ENCODE data around the gene DTNB. TPM values are rescaled to one million over a fixed set of nuclear protein-coding genes. Genes with fewer than 3 reads are reported as not detected.
A peak's percentile ranks its signal among the peaks of the same experiment; 100 is the strongest.

Gene DTNB
- total RNA-seq, 3 donors from 2014 or later, result 4.8 to 8.8 (median 7.2) TPM

DNA sequence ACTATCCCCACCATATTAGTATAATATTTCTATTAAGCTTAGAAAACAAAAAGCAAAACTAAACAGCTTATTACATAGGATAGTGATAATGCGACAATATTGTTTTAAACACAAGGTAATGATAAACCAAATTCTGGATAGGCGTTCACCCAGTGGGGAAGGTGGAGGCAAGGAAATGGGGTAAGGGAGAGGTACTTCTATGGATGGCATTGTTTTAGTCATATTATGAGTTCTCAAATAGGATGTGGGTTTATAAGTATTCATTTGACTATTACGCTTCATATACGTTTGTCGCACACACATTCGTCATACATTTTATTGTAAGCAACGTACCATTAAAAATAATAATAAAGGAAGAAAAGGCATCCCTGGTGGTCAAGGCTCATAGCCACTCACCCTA lies 242.8 kb downstream of the DTNB start:
- Histone ChIP-seq H3K9me3 (no peaks in the 10 kb centered on the region), H3K4me1 (ENCODE audit: low read depth) (no peaks in the 10 kb centered on the region), H3K4me3 (no peak overlapping the region), H3K36me3 (ENCODE audit: low read depth) (no peaks in the 10 kb centered on the region)
- no peak for DNase-seq
- TF ChIP-seq, protein P1, sequence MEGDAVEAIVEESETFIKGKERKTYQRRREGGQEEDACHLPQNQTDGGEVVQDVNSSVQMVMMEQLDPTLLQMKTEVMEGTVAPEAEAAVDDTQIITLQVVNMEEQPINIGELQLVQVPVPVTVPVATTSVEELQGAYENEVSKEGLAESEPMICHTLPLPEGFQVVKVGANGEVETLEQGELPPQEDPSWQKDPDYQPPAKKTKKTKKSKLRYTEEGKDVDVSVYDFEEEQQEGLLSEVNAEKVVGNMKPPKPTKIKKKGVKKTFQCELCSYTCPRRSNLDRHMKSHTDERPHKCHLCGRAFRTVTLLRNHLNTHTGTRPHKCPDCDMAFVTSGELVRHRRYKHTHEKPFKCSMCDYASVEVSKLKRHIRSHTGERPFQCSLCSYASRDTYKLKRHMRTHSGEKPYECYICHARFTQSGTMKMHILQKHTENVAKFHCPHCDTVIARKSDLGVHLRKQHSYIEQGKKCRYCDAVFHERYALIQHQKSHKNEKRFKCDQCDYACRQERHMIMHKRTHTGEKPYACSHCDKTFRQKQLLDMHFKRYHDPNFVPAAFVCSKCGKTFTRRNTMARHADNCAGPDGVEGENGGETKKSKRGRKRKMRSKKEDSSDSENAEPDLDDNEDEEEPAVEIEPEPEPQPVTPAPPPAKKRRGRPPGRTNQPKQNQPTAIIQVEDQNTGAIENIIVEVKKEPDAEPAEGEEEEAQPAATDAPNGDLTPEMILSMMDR (IDR thresholded peaks at IDR 0.05), result no peak
- ATAC-seq, result no peak
- intact Hi-C loops (cut with DNase I, micrococcal nuclease), result no loop called here

DNA sequence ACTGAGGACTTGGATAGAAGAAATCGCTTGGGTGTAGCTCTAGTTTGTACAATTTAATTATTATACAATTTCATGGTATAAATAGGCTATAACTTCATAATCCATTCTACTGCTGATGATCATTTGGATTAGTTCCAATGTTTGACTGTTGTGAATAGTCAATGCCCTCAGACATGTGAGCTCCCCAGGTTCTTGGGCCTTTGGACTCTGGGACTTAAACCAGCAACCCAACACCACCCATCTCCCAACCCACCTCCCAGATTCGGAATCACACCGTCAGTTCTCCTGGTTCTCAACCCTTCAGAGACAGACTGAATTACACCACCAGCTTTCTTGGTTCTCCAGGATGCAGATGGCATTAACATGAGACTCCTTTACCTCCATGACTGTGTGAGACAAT lies 247.1 kb downstream of the DTNB start:
- DNase-seq, result no peak
- Histone ChIP-seq H3K36me3 (ENCODE audit: low read depth) (no peaks in the 10 kb centered on the region), H3K4me3 (no peak overlapping the region), H3K4me1 (ENCODE audit: low read depth) (peaks cover 11% of the 10 kb centered on the region), H3K9me3 (no peaks in the 10 kb centered on the region)
- intact Hi-C loops (cut with DNase I, micrococcal nuclease), result no loop called here
- TF ChIP-seq, protein P1 (IDR thresholded peaks at IDR 0.05), result no peak
- no peak for ATAC-seq

DNA sequence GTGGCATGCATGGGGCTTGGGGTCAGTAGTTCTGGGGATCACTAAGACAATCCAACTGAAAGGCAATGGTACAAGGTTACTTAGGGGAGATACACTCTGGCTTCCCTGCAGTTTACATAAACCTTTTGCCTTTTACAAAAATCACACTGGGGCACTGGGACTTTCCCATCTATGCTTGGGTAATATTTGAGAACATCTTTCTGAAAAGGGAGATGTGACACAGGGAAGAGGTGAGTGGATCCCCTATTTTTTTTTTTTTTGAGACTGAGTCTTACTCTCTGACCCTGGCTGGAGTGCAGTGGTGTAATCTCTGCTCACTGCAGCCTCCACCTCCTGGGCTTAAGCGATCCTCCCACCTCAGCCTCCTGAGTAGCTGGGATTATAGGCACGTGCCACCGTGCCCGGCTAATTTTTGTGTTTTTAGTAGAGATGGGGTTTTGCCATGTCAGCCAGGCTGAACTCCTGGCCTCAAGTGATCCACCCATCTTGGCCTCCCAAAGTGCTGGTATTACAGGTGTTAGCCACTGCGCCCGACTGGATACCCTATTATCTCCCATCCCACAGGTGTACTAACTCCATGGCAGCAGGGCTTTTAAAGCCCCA lies 248.8 kb downstream of the DTNB start:
- TF ChIP-seq, protein P1 (IDR thresholded peaks at IDR 0.05), result no peak
- no peaks in the 10 kb centered on the region for H3K9me3 ChIP-seq
- peaks cover 25% of the 10 kb centered on the region for H3K4me1 ChIP-seq (ENCODE audit: low read depth)
- intact Hi-C loops (cut with DNase I, micrococcal nuclease), result no loop called here
- no peak for ATAC-seq
- DNase-seq, result no peak
- no peaks in the 10 kb centered on the region for H3K36me3 ChIP-seq (ENCODE audit: low read depth)
- H3K4me3 ChIP-seq, result no peak overlapping the region

DNA sequence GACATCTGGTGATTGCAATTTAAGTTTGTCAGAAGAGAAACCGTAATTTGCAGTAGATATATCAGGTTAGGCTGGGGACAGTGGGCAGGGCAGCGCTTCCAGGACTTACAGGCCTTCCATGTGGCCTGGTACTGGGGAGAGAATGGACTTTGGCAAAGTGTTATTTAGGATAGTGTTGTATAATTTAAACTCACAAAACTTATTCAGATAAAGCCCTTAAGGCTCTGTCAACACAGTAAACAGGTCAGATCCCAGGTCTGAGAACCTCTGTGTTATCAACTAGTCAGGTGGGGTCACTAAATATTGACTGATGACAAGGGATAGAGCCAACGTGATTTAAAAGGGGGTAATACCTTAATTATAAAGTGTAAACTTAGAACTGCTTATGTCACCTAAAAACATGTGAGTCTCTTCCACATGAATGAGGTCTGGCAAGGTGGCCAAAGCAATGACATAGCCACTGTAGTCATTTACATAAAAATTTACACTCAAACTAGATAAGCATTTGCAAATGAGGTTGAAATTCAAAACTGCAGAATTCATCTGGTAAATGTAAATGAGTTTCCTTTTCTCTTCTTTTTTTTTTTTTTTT lies 251.5 kb downstream of the DTNB start:
- Histone ChIP-seq H3K4me1 (ENCODE audit: low read depth) (peaks cover 25% of the 10 kb centered on the region), H3K4me3 (no peak overlapping the region), H3K36me3 (ENCODE audit: low read depth) (no peaks in the 10 kb centered on the region), H3K9me3 (no peaks in the 10 kb centered on the region)
- intact Hi-C loops (cut with DNase I, micrococcal nuclease), result no loop called here
- TF ChIP-seq, protein P1 (IDR thresholded peaks at IDR 0.05), result no peak
- DNase-seq, result peak in 2 of 3 donors; percentile 40 to 51
- ATAC-seq, result peak; percentile 80

DNA sequence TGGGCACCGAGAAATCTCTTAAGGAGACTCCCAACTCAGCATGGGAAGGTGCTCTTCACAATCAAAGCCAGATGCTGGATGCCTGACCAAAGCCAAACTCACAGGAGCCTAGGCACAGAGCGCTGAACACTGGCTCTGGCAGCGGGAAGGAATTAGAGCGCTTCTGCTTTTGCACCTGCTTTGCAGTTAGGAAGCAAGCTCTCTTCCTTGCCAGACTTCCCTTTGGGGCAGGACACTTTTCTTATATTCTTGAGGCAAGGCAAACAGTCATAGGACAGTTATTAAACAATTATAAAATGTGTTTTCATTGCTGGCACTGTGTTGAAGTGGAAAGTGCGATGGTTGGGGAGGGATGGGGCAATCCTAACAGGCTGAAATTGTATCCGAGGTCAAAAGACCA lies 252.1 kb downstream of the DTNB start:
- H3K36me3 ChIP-seq (ENCODE audit: low read depth), result no peaks in the 10 kb centered on the region
- DNase-seq (no peak), ATAC-seq (peak; percentile 48)
- intact Hi-C loops (cut with DNase I, micrococcal nuclease), result no loop called here
- TF ChIP-seq, protein P1 (IDR thresholded peaks at IDR 0.05), result no peak
- peaks cover 25% of the 10 kb centered on the region for H3K4me1 ChIP-seq (ENCODE audit: low read depth)
- H3K4me3 ChIP-seq, result no peak overlapping the region
- H3K9me3 ChIP-seq, result no peaks in the 10 kb centered on the region
